Cardiac muscle cell (in vitro differentiated cells and primary cell): Measurements from ENCODE around the gene NRTN. TPM values are rescaled to one million over a fixed set of nuclear protein-coding genes. Genes with fewer than 3 reads are reported as not detected.

Experiments
- DNase-seq, 2 donors: peaks; one replicate each; pipeline versions ENCODE4 v3.0.0 to v3.0.0-alpha.2; 2010 to 2017; ENCODE audit warnings: low read depth in 1 of 2, low spot score in 1 of 2
- H3K27ac ChIP-seq: fragments of 200-600 bp; sonication (generic); 2 replicates; pipeline ENCODE4 v1.5.1; 2016
- H3K27me3 ChIP-seq: fragments of 200-600 bp; sonication (generic); 2 replicates; pipeline ENCODE4 v1.6.0; 2016; ENCODE audit warnings: control low read depth
- H3K36me3 ChIP-seq: fragments of 200-600 bp; sonication (generic); 2 replicates; pipeline ENCODE4 v1.5.1; 2016; ENCODE audit warnings: control low read depth
- H3K4me1 ChIP-seq: fragments of 200-600 bp; sonication (generic); 2 replicates; pipeline ENCODE4 v1.8.1; 2017; ENCODE audit warnings: low read depth, mild to moderate bottlenecking, mixed run types
- H3K4me3 ChIP-seq: fragments of 200-600 bp; sonication (generic); 2 replicates; pipeline ENCODE4 v1.5.1; 2016; ENCODE audit warnings: mild to moderate bottlenecking
- H3K9me3 ChIP-seq: fragments of 200-600 bp; sonication (generic); 2 replicates; pipeline ENCODE4 v1.5.1; 2017; ENCODE audit warnings: low read depth, mild to moderate bottlenecking, control low read depth
- polyA plus RNA-seq: library from polyadenylated mRNA; unstranded; fragments of >200 nt; fragmentation: Nextera tagmentation; extraction: Ambion mirVana; gene quantifications from 2 replicates; pipeline ENCODE4 v1.2.1, GENCODE V29; 2016
- total RNA-seq: library from RNA; depleted of rRNA; stranded (reverse); fragments of >200 nt; gene quantifications from 2 replicates; pipeline ENCODE4 v1.2.3, GENCODE V29; 2016
- TF ChIP-seq, protein P1 (sequence below): IDR thresholded peaks from 2 replicates; pipeline ENCODE4 v1.5.1; 2012; ENCODE audit warnings: low read depth, mild to moderate bottlenecking, low read length

Gene NRTN
- total and polyA plus RNA-seq, 2 experiments from 2014 or later: 36.1 to 68.2 TPM

DNA sequence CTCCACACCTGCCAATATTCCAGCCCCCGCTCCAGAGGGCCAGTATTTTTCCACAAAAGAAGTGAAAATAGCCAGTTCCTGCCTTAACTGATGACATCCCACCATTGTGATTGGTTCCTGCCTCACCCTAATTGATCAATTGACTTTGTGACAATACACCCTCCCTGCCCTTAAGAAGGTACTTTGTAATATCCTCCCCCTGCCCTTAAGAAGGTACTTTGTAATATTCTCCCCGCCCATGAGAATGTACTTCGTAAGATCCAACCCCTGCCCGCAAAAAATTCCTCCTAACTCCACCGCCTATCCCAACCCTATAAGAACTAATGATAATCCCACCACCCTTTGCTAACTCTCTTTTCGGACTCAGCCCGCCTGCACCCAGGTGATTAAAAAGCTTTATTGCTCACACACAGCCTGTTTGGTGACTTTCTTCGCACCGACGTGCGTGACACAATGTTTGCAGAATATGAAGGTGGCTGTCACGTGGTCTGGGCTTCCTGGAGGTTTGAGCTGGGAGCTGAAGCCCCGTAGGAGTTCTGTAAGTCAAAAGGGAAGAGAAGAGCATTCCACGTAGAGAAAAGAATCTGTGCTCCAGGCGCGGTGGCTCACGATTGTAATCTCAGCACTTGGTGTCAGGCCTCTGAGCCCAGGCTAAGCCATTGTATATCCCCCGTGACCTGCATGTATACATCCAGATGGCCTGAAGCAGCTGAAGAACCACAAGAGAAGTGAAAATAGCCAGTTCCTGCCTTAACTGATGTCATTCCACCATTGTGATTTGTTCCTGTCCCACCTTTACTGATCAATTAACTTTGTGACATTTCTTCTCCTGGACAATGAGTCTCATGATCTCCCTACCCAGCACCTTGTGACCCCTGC lies 52.6 kb downstream of the NRTN start:
- H3K9me3 ChIP-seq: no peaks in the 10 kb centered on the region
- H3K27me3 ChIP-seq: no peaks in the 10 kb centered on the region
- H3K4me3 ChIP-seq: no peak overlapping the region
- TF ChIP-seq, protein P1, sequence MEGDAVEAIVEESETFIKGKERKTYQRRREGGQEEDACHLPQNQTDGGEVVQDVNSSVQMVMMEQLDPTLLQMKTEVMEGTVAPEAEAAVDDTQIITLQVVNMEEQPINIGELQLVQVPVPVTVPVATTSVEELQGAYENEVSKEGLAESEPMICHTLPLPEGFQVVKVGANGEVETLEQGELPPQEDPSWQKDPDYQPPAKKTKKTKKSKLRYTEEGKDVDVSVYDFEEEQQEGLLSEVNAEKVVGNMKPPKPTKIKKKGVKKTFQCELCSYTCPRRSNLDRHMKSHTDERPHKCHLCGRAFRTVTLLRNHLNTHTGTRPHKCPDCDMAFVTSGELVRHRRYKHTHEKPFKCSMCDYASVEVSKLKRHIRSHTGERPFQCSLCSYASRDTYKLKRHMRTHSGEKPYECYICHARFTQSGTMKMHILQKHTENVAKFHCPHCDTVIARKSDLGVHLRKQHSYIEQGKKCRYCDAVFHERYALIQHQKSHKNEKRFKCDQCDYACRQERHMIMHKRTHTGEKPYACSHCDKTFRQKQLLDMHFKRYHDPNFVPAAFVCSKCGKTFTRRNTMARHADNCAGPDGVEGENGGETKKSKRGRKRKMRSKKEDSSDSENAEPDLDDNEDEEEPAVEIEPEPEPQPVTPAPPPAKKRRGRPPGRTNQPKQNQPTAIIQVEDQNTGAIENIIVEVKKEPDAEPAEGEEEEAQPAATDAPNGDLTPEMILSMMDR: no peak
- no peak for DNase-seq
- no peaks in the 10 kb centered on the region for H3K36me3 ChIP-seq
- H3K4me1 ChIP-seq: no peaks in the 10 kb centered on the region
- H3K27ac ChIP-seq: no peak overlapping the region

DNA sequence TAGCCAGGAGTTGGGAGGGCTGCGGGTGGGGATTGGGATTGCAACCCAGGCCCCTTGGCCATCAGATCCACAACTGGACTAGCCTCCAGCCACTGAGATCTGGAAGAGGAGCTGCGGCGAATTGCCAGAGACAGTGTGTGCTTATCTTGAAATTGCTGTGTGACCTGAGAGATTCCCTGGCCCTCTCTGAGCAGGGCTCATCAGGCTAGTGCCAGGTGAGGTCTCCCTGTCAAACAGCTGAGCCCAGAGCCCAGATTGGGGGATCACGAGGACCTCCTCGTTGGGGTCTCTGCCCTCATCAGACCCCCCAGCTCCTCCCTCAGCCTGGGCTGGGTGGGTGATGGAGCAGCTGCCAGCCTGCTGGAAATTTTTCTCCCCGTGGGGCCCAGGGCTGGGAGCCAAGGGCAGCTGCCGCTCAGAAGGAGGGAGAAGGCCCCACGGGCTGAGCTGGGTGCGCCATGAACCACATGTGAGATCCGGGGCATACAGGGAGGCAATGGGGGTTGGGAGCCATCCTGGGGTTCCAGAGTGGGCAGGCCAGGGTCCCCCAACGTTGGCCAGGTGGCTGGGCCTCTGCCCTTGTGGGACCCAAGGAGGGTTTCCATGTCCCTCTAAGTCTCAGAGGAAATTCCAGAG lies 58.3 kb downstream of the NRTN start:
- Histone ChIP-seq H3K27ac (no peak overlapping the region), H3K9me3 (no peaks in the 10 kb centered on the region), H3K36me3 (no peaks in the 10 kb centered on the region), H3K4me1 (no peaks in the 10 kb centered on the region), H3K27me3 (no peaks in the 10 kb centered on the region), H3K4me3 (no peak overlapping the region)
- TF ChIP-seq, protein P1: no peak
- no peak for DNase-seq

DNA sequence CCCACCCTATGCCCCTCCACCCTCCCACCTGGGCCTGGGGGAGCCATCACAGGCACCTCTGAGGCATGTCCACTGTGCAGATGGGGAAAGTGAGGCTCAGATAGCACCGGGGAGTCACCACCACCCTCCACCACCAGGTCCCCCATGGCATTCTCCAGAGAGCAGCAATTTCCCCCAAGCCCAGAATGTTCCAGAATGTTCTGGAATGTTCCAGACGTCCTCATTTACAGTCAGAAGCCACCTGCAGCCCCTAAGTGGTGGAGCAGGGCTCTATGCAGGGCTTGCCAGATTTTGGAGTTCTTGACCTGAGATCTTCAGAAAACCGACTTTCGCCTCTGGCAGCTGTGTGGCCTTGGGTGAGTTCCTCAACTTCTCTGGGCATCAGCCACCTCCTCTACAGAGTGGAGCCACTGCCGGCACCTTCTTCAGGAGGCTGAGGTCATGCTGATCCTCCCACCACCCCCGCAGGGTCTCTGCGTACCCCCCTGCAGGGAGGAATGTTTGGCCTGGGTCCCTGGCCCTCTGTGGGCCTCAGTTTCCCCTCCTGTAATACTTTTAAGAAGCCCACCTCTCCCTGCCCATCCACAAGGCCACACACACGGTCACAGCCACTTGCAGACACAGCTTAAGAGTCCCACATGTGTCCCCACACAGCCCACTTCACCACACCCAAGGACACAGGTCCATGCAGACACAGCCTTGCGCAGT lies 59.3 kb downstream of the NRTN start:
- no peaks in the 10 kb centered on the region for H3K9me3 ChIP-seq
- no peaks in the 10 kb centered on the region for H3K4me1 ChIP-seq
- H3K4me3 ChIP-seq: no peak overlapping the region
- H3K27me3 ChIP-seq: no peaks in the 10 kb centered on the region
- no peak overlapping the region for H3K27ac ChIP-seq
- H3K36me3 ChIP-seq: no peaks in the 10 kb centered on the region
- no peak for DNase-seq
- TF ChIP-seq, protein P1: no peak

DNA sequence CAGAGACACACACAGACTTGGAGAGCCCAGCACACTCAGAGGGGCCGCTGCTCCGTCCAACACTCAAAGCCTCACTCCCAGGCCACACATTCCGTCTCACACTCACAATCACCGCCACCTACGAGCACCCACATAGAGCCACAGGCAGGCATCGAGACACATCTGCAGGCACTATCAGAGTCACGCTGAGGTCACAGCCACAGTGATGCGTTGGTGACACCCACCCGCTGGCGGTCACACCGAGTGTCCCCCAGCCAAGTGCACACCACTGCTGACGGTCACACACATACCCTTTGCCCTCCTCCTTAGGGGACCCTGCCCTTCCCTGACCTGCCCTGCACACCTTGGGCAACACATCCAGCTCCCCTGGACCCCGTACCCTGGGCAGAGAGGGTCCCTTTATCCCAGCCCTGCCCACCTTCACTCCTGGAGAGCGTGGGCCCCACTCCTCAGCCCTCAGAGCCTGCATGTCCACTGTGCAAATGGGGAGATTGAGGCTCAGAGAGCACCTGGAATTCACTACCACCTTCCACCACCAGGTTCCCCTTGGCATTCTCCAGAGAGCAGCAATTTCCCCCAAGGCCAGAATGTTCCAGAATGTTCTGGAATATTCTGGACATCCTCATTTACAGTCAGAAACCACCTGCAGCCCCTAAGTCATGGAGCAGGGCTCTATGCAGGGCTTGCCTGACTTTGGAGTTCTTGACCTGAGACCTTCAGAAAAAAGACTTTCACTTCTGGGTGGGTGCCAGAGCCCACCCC lies 60.0 kb downstream of the NRTN start:
- Histone ChIP-seq H3K9me3 (no peaks in the 10 kb centered on the region), H3K27ac (no peak overlapping the region), H3K4me3 (no peak overlapping the region), H3K36me3 (no peaks in the 10 kb centered on the region), H3K4me1 (no peaks in the 10 kb centered on the region), H3K27me3 (no peaks in the 10 kb centered on the region)
- DNase-seq: no peak
- TF ChIP-seq, protein P1: peak; percentile 9

DNA sequence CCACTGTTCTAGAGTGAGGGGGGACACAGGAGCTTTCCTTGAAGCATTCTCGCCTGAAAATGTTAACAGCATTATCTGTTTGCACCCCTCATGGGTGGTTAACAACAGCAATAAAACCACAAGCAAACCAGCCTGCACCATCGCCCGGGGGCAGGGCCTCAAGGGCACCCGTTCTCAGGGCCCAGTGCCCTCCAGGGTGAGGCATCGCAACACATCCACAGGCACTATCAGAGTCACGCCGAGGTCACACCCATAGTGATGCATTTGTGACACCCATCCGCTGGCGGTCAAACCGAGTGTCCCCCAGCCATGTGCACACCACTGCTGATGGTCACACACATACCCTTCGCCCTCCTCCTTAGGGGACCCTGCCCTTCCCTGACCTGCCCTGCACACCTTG lies 60.9 kb downstream of the NRTN start:
- no peaks in the 10 kb centered on the region for H3K27me3 ChIP-seq
- no peak overlapping the region for H3K27ac ChIP-seq
- H3K4me1 ChIP-seq: no peaks in the 10 kb centered on the region
- no peak overlapping the region for H3K4me3 ChIP-seq
- DNase-seq: no peak
- no peaks in the 10 kb centered on the region for H3K9me3 ChIP-seq
- TF ChIP-seq, protein P1: no peak
- no peaks in the 10 kb centered on the region for H3K36me3 ChIP-seq
